Limb (tissue), 2 donors: ENCODE data around the gene TENM4.

Source experiments
- DNase-seq, 2 donors: peaks; one replicate each; pipeline ENCODE4 v3.0.0-alpha.2; 2016; ENCODE audit errors: extremely low spot score in 2 of 2

Gene TENM4

DNA sequence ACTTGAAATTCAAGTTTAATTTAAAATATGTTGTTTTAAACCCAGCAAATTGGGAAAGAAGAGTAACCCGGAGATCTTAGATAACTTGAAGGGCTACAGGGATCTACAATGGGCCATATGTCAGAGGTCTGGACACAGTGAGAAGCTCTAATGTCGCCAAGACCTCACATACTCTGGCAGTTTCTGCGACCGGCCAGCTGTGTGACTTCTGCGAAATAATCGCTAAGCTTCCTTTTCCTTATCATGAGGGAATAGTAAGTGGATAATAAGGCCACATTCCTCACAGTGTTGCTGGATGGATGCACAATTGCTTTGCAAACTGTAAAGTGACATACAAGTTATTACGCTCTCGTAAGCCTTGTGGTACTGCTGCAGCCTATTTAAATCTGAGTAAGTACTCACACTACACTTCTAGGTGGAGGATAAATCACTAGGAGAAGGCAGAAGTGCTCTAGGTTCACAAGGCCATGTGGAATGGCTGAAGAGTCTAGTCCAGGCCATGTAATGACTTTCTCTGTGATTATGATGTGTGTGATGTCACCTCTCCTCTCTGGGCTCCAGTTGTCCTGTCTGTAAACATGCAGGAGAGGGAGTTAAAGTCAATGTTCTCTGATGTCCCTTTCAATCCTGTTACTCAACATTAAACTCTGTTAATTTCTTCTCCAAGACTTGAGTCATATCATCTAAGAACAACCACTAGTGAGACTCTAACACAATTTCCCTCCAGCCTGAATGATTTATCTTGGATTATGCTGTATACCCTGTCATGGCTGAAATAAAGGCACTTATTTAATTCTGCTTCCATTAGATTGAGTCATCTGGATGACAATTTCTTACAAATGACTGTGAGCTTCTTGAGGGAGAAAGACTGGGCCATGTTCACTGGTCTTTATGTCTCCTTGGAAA lies 673.5 kb downstream of the TENM4 start:
- DNase-seq = no peak

DNA sequence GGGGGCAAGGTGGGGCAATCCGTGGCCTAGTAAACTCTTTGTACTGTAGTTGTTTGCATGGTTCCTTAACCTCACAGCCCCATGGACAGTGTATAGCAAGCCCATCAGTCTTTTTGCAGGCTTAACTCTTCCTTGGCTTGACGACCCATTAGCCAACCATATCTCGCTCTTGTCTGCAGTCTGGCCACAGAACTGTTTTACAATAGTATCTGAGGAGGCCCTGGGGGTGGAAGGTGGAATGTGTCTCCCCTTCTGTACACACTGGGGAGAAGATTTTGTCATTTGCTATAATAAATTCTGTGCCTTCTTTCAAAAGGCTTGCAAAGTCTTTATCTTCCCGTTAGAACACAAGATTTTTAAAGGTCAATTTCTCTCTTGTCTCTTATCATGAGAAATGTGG lies 675.9 kb downstream of the TENM4 start:
- DNase-seq = no peak

DNA sequence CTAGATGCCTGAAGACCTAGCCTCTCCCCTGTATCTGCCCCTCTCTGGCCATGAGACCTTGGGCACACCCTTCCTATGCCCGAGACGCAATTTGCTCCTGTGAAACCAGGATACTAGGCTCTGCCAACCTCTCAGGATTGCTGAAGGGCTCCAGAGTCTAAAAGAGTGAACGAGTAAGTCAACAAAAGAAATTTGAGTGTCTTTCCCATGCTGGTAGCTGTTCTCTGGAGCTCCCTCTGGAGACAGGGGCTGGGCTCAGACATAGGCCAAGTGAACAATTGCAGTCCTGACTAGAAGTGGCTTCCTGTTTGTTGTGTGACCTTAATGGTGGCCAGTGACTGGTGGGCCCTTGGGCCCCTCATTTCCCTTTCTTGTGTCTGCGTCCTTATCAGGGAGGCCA lies 677.2 kb downstream of the TENM4 start:
- no peak for DNase-seq

DNA sequence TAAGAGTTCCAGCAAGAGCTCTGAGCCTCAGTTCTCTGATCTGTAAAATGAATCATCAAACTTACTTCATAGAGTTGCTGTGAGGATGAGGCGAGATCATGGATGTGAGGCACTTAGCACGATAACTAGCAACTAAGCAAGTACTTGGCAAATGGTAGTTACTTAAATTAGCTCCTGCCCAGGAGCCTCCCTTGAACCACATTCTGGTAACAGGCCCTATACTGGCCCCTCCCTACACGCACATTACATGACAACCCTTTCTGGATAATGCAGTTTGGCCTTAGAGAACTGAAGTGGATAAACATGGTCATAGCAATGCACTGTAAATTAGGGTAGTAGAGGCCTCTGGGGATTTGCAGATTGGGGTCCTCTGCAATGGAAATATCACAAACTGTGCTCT lies 678.7 kb downstream of the TENM4 start:
- no peak for DNase-seq

DNA sequence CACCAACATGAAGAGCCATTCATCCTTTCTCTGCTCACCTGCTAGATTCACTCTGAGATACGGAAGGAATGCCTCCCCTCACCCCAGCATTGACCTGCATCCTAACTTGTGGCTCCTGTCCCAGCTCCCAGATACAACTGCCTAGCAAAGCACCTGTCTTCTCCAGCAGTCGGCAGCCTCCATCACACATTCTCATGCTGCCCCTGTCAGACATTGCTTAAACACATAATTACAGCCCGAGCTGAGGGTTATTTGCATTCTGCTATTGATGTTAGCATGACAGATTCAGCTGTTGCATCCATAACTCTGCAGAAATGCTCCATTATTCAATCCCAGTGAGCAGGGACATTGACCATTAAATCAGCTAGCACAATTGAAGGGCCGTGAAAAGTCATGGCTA lies 681.8 kb downstream of the TENM4 start:
- no peak for DNase-seq

DNA sequence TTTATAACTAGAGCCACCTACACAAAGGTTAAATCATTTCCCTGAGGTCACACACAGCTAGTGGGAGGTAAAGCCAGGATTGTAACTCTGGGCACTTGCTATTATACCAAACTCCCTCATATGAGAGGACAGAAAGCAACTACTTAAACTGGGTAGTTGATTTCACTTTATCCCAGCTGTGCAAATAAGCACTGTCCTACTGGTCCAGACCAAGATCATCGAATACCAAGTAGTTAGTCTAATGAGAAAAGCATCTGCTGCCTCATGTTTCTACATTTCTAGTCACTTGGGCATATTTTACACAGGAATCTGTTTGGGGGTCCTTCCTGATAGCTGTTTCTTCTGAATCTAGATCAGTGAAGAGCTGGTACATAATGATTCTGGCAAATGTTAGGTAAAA lies 687.5 kb downstream of the TENM4 start:
- no peak for DNase-seq

DNA sequence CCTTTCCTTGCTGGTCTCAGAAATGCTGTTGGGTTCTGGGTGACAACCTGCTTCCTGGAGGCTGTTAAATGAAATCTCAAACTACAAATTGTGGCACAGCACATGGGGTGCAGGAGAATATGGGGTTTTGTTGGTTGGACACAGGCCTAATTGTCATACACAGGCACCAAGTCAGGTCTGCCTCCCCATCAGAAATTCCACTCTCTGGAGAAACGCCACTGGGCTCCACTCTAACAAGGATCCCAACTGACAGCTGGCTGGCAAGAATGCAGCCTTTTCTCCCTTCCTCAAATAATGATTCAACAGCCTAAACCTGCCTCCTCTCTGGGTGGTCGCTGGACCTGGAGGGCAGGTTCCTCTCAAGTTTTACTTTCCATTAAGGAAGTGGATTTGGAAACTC lies 688.3 kb downstream of the TENM4 start:
- no peak for DNase-seq

DNA sequence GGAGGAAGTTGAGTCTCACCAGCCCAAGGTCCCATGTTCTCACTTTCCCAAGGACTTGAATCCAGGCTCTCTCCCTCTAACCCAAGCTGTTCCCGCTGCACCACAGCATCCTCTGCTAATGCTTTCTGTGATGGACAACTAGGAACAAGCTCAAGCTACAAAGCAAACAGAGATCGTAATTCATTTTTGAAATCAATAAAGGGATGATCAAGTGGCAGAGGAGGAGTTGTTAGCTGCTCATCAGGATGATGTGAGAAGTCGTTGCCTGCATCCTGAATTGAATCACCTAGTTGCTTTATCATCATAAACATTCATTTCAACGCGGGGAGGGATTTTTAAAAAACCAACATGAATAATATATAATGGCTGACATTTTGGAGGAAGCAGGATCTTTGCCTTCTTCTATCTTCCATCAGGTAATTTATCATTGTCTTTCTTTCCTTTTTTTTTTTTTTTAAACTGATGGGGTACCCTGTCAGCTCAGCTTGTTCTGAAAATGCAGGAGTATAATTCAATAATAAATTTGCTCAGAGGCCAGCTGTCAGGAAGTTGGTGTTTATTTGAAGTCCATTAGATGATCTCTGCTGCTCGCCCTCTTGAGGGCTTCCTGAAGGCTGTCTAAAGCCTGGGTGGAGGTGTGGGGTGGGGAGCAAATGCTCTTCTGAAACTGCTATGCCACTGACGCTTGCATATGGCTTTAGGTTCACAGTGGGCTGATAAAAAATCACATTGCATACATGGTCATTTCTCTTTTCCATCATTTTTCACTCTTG lies 691.7 kb downstream of the TENM4 start:
- no peak for DNase-seq

DNA sequence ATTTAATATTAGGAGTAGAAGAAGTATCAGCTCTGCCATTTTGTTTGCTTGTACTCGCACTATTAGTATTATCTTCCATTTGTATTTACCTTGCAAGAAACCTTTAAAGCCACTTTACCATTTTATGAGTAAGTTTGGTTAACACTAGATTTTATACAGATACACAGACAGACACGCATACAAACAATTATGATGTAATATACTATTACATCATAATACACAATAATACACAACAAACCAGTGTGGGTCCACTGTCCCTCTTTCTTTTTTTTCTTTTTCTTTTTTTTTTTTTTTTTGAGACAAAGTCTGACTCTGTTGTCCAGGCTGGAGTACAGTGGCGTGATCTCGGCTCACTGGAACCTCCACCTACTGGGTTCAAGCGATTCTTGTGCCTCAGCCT lies 695.9 kb downstream of the TENM4 start:
- DNase-seq = no peak

DNA sequence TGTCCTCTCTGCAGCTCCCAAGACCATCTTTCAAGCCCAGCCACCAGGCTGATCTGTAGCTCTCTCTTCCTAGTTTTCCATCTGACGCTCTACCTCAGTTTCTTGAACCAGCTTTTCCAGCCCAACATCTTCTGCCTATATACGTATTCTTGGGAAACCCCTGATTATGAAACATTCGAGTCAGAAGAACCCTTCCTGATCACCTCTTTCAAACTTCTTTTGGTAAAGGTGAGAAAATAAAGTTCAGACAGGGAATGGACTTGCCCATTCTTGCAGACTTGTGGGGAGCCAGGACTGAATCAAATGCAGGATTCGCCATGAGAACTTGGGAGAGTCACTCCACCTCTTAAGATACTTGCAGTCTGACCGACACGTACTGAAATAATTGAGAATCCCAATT lies 696.6 kb downstream of the TENM4 start:
- no peak for DNase-seq

DNA sequence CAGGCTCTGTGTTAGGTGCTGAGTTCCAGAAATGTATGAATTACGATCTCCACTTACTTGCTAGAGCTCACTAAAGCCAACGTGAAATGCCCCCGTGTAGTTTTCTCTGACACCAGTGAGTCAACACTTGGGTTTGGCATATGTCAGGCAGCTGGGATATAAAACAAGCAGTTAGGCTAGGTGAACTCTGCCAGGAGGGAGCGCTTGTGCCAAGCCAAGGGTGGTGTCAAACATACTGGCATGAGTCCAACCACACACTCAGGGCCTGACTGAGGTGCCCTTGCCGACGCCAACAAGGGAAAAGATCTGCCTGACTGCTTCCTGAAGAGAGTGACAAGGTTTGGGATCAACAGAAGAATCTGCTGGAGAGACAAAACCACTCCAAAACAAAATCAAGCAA lies 698.4 kb downstream of the TENM4 start:
- peak in 1 of 2 donors; percentile 23 for DNase-seq

DNA sequence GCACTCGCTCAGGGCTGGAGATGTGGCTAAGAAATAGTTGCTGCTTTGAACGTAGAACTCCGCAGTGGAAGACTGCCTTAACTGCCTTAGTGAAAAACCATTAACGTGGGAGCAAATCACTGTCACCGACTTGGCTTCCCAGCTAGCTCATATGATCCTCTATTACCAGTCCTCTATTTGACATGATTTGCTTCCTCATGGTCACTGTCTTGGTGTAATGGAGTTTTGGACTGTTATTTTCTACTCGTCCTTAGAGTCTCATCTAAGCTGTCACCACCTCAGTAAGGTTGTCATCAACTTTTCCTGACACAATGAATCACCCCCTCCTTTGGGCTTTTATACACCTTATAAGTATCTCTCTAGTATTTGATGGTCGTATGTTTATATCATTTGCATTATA lies 699.1 kb downstream of the TENM4 start:
- DNase-seq = no peak

DNA sequence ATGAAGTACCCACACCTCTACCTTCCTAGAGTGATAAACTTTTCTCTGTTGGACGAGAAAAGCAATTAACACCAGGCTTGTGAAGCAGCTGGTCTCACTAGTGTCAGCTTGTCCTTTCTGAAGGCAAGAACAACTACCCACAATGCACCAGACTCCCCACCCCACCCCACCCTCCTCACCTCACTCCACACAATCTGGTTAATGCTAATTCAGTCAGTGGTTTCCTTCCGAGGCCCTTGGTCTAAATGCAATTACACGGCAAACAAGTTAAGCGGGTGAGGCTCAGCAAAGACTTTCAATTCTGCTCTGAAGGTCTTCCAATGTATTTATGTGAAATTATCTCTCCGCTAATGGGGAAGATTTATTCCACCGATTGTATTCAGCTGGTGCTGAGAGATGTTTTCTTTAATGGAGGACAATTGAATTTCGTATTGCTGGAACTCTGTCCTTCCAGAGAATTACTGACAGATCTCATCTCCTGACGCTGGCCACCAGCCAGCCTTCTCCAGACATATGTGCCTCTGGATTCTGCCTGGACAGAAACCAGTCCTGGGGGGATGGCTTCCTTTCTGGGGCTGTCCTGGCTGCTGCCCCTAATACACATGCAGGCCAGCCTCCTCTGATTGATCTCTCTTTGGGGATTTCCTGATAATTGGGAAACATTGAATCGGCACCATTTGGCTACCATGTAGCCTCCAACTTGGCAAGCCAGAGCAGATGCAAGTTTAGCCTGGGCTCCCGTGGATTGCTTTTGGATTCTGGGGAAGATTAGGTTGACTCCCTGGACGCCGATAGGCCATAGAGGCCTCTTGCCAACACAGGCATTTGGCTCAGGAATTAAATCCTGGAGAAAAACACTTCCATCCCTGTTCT lies 700.4 kb downstream of the TENM4 start:
- DNase-seq = peak in 1 of 2 donors; percentile 42

DNA sequence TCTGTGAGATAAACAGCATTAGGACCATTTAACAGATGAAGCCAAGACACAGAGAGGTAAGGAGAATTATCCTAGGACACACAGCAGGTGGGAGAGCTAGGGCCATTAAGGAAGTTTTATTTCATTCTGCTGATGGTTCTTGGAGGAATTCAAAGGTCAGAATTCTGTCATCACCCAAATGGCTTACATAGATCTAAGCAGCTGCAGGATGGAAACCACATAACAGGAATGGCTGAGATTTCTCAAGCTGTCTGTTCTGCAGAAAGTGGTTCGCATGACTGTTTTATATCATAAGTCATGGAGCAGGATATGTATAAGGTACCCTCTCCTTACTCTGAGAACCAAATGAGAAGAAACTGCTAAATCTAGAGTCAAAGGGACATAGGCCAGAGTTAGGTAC lies 702.9 kb downstream of the TENM4 start:
- DNase-seq = no peak

DNA sequence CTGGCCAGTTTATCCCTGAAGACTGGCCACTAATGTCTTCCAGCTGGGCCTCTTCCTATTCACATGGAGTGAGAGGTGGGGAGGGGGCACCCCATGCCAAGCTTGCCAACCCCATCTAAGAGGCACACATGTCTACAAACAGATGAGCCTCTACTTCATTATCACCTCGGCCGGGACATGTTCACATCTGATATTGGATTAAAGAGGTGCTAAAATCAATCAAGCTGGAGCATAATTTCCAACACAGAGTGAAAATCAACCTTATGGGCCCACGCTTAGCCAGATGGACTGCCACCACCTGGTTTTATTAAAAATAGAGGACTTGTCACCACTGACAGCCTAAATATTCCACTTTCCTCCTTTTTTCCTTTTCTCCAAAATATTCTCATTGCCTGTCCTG lies 703.5 kb downstream of the TENM4 start:
- DNase-seq = no peak

DNA sequence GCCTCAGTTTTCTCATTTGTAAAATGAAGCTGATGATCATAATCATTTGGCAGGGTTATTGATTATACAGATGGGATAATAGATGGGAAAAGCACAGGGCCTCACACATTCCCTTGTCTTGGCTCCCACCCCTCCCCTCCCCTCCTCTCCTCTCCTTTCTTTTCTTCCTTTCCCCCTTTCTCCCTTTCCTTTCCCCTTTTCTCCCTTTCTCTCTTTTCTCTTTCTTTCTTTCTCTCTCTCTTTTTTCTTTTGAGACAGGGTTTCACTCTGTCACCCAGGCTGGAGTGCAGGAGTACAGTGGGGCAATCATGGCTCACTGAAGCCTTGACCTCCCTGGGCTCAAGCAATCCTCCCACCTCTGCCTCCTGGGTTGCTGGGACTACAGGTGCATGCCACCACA lies 705.1 kb downstream of the TENM4 start:
- DNase-seq = no peak

DNA sequence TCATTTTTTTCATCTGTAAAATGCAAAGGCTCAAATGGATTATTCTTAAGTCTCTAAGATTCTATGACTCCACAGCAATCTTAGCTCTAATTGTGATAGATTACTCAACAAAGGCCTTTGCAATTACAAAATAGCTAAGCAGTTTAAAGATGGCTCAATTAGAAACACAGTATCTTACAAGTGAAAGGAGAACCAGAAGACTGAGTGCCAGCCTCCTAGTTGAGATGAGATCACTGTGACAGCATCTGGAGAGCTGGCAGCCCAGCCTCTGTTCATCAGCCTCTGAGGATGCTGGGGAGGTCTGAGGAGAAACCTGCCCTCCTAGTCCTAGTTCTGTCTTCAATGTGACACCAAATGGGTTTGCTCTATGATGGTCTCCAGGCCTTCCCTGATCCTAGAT lies 707.8 kb downstream of the TENM4 start:
- no peak for DNase-seq

DNA sequence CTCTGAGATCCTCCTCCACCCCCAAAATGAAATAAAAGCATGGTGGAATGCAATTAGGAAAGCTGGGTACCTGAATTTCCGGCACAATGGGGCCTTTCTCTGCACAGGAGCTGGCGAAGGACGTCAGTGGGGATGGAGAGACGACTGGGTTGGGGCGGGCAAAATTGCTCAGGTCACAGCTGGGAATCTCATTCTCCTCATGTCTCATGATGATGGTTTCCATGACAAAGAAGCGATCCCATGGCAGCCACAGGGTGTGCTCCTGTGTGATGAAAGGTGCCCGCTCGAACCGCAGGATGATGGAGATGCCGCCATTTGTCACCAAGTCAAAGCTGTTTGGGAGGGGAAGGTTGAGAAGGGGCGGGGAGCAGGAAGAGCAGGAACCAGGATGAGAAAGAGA lies 708.6 kb downstream of the TENM4 start:
- no peak for DNase-seq

DNA sequence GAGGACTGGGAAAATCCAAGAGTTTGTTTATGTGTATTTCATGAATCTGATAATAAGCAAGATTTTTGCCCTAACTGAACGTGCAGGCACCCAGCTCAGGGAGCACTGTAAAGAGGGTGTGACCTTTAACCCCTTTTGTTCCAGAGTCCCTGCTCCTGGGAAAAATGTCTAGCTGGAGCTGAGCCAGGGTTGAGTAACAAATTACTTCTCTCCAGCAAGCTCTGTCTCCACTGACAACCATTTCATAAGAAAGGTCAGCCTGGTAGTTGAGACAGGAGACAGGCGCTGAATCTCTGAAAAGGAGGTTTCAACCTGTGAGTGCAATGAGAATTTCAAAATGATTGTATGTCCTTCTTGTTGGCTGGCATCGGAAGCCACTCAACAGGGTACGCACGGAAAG lies 709.8 kb downstream of the TENM4 start:
- no peak for DNase-seq

DNA sequence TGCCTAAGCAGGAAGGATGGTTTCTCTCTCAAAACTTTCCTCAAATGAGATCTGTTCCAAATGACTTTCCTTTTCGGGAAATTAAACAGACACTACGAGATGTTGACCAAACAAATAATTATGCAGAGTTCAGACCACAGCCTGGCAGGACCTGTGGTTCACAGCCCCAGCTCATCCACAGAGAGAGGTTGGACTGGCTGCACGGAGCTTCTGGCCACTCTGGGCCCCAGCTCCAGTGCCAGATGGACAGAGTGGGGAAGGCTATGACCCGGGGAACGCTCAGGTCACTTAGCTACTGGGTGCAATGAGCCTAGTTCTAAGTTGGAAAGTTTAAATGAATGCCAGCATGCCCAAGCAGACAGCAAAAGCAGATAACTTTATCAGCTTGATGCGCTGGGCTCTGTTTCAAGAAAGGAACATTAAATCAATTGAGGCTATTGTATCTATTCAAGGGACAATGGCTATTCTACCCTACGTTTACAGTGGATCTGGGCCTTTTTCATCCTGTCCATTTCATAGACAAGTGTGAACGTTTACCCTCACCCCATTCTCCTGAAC lies 710.5 kb downstream of the TENM4 start:
- no peak for DNase-seq

DNA sequence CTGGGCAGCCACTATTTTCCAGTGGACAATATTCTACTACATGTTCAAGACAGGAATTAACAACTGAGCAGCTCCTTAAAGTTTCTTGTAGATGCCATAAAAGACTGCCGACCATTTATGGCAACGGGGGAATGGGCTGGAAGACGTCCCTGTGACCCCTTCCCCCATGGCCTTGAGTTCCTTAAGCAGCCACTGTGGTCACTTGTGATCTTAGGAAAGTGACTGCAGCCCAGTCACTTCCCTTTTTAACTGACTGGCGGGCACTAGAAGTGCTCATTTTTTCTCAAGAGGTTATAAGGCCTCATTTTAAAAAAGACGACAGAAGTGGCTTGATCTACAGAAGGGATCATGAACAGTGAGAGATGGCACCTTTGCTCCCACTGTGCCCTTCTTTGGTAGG lies 713.0 kb downstream of the TENM4 start:
- DNase-seq = no peak

DNA sequence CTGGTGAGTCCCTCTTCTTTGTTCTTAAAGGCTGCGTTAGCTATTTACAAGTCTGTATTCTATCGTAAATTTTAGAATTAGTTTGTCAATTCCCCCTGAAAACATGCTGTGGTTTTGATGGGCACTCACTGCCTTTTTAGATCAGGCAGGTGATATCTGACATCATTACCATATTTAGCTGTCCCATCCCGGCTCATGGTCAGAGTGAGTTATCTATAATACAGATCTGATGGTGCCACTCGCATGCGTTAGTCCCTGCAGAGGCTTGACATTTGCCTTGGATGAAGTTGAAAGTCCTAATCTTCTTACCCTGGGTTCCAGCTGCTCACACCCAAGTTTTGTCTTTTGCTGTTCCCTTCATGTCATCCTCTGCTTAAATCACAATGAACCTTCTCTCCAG lies 715.6 kb downstream of the TENM4 start:
- no peak for DNase-seq
